Smooth muscle cell (in vitro differentiated cells): Measurements from ENCODE around the gene TMEM60. TPM values are rescaled to one million over a fixed set of nuclear protein-coding genes. Genes with fewer than 3 reads are reported as not detected.

ENCODE experiments used
- DNase-seq: peaks from one replicate; lab custom pipeline; 2025; ENCODE audit not compliant: unreplicated experiment; lab: John Stamatoyannopoulos, UW
- H2AFZ ChIP-seq: fragments of 200-600 bp; sonication (generic); 2 replicates; pipeline ENCODE4 v1.6.0; 2016; ENCODE audit warnings: antibody characterized with exemption, low read depth, mild to moderate bottlenecking
- H3F3A ChIP-seq: fragments of 200-600 bp; sonication (generic); 2 replicates; pipeline ENCODE4 v1.6.0; 2017; ENCODE audit warnings: antibody characterized with exemption, low read depth
- H3K27ac ChIP-seq: fragments of 200-600 bp; sonication (generic); 2 replicates; pipeline ENCODE4 v1.5.1; 2016; ENCODE audit warnings: low read depth, mild to moderate bottlenecking
- H3K27me3 ChIP-seq: fragments of 200-600 bp; sonication (generic); 2 replicates; pipeline ENCODE4 v1.6.1; 2016; ENCODE audit warnings: low read depth, mild to moderate bottlenecking
- H3K36me3 ChIP-seq: fragments of 200-600 bp; sonication (generic); 2 replicates; pipeline ENCODE4 v1.5.1; 2016; ENCODE audit warnings: low read depth
- H3K4me1 ChIP-seq: fragments of 200-600 bp; sonication (generic); 2 replicates; pipeline ENCODE4 v1.5.1; 2016; ENCODE audit warnings: low read depth
- H3K4me2 ChIP-seq: fragments of 200-600 bp; sonication (generic); 2 replicates; pipeline ENCODE4 v1.6.0; 2016; ENCODE audit warnings: mild to moderate bottlenecking
- H3K4me3 ChIP-seq: fragments of 200-600 bp; sonication (generic); 2 replicates; pipeline ENCODE4 v1.5.1; 2016; ENCODE audit warnings: mild to moderate bottlenecking
- H3K79me2 ChIP-seq: fragments of 200-600 bp; sonication (generic); 2 replicates; pipeline ENCODE4 v1.6.0; 2016; ENCODE audit warnings: low read depth, mild to moderate bottlenecking
- H3K9ac ChIP-seq: fragments of 200-600 bp; sonication (generic); 2 replicates; pipeline ENCODE4 v1.6.0; 2016; ENCODE audit warnings: low read depth
- H3K9me3 ChIP-seq: fragments of 200-600 bp; sonication (generic); replicated peaks from 2 replicates; pipeline ENCODE4 v1.5.1; 2016; ENCODE audit warnings: low read depth
- H4K20me1 ChIP-seq: fragments of 200-600 bp; sonication (generic); 2 replicates; pipeline ENCODE4 v1.6.0; 2016; ENCODE audit warnings: low read depth
- WGBS: methylation state at CpG from one replicate; pipeline ENCODE4 v1.1.7; 2016; ENCODE audit warnings: low lambda C conversion rate; 5-methylcytosine and 5-hydroxymethylcytosine counted together
- polyA plus RNA-seq: library from polyadenylated mRNA; unstranded; fragments of >200 nt; fragmentation: Nextera tagmentation; extraction: Ambion mirVana; gene quantifications from 2 replicates; pipeline ENCODE4 v1.2.1, GENCODE V29; 2016
- total RNA-seq: library from RNA; depleted of rRNA; stranded (reverse); fragments of >200 nt; gene quantifications from 2 replicates; pipeline ENCODE4 v1.2.3, GENCODE V29; 2014
- TF ChIP-seq, protein P1 (sequence below): fragments of 200-600 bp; sonication (generic); IDR thresholded peaks from 2 replicates; pipeline ENCODE4 v1.5.1; 2017; ENCODE audit warnings: borderline replicate concordance, mild to moderate bottlenecking, antibody characterized with exemption; ENCODE audit not compliant: insufficient read depth, poor library complexity, severe bottlenecking

TMEM60 gene
- total and polyA plus RNA-seq, 2 experiments from 2014 or later, result 12.1 to 28.0 TPM

DNA sequence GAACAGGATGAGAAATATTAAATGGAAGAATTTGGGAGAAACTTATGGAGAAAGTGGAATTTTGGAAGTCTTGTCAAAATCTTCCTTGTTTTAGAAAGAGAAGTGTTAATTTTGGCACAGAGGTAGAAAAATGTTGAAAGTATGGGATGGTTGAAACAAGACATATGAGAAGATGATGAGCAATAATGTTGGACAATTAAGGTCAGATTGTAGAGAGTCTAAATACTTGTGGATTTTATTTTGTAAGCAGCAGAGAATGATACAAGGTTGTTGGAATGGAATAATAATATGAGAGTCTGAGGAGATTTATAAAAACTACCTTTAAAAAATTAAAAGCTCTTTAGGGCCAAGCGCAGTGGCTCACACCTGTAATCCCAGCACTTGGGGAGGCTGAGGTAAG lies 34.9 kb upstream of the TMEM60 start:
- Histone ChIP-seq H3K27ac (no peak overlapping the region), H3K9ac (no peak overlapping the region), H3K4me1 (no peaks in the 10 kb centered on the region), H3K4me3 (no peak overlapping the region), H3K9me3 (no peaks in the 10 kb centered on the region), H3K27me3 (no peaks in the 10 kb centered on the region), H3F3A (no peaks in the 10 kb centered on the region), H4K20me1 (peaks cover 61% of the 10 kb centered on the region), H3K36me3 (no peaks in the 10 kb centered on the region), H3K79me2 (peaks cover 93% of the 10 kb centered on the region), H3K4me2 (no peak overlapping the region), H2AFZ (no peak overlapping the region)
- TF ChIP-seq, protein P1, sequence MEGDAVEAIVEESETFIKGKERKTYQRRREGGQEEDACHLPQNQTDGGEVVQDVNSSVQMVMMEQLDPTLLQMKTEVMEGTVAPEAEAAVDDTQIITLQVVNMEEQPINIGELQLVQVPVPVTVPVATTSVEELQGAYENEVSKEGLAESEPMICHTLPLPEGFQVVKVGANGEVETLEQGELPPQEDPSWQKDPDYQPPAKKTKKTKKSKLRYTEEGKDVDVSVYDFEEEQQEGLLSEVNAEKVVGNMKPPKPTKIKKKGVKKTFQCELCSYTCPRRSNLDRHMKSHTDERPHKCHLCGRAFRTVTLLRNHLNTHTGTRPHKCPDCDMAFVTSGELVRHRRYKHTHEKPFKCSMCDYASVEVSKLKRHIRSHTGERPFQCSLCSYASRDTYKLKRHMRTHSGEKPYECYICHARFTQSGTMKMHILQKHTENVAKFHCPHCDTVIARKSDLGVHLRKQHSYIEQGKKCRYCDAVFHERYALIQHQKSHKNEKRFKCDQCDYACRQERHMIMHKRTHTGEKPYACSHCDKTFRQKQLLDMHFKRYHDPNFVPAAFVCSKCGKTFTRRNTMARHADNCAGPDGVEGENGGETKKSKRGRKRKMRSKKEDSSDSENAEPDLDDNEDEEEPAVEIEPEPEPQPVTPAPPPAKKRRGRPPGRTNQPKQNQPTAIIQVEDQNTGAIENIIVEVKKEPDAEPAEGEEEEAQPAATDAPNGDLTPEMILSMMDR, result no peak
- WGBS, result 100% methylated on average over 1 of the region's 1 CpG
- DNase-seq, result no peak

- WGBS, result 67% methylated on average over 1 of the region's 1 CpG
- Histone ChIP-seq H3K4me1 (no peaks in the 10 kb centered on the region), H3K27ac (peak overlapping the region; percentile 2), H2AFZ (no peak overlapping the region), H3F3A (no peaks in the 10 kb centered on the region), H3K9ac (no peak overlapping the region), H3K4me2 (no peak overlapping the region), H3K79me2 (peaks cover 93% of the 10 kb centered on the region), H3K9me3 (no peaks in the 10 kb centered on the region), H3K36me3 (no peaks in the 10 kb centered on the region), H3K4me3 (no peak overlapping the region), H3K27me3 (no peaks in the 10 kb centered on the region), H4K20me1 (peaks cover 63% of the 10 kb centered on the region)
- no peak for DNase-seq
- TF ChIP-seq, protein P1, result no peak
Measured at GRCh38 chr7:77831953-77832352, 33.7 kb upstream of the TMEM60 start.

GRCh38 chr7:77831481-77831880 lies 33.2 kb upstream of the TMEM60 start:
- Histone ChIP-seq H3F3A (no peaks in the 10 kb centered on the region), H3K4me3 (no peak overlapping the region), H3K27me3 (no peaks in the 10 kb centered on the region), H3K9me3 (no peaks in the 10 kb centered on the region), H3K36me3 (no peaks in the 10 kb centered on the region), H3K4me2 (no peak overlapping the region), H4K20me1 (peaks cover 64% of the 10 kb centered on the region), H3K79me2 (peaks cover 93% of the 10 kb centered on the region), H3K9ac (no peak overlapping the region), H2AFZ (no peak overlapping the region), H3K4me1 (no peaks in the 10 kb centered on the region), H3K27ac (peak overlapping the region; percentile 2)
- 91% methylated on average over 7 of the region's 7 CpGs for WGBS
- DNase-seq, result no peak
- TF ChIP-seq, protein P1, result no peak

DNA sequence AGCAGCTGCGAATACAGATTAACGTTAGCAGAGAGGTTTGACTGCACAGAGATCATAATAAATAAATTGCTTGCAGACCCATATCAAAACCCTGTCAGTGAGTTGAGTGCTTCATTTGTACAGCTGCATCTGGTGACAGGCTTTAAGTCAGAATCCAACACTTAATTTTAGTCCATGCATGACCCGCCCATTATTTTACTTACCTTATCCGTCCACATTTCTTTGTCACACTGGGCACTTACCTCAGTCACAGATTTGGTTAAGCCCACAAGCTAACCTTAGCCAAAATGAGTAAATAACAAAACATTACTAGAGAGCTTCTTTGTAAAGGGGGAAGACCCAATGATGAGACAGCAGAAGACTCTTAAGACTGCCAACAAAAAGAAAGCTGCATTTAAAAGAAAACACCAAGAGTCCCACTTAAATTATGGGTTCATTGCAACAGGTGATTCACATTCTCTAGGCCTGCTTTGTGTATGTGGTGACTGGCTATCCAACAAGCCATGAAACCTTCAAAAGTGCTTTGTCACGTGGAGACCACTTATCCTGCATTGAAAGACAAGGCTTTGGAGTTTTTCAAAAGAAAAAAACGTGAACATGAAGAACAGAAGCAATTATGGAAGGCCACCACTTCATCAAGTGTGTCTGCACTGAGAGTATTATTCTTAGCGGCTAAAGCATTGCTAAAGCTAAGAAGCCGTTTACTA lies 32.6 kb upstream of the TMEM60 start:
- Histone ChIP-seq H3K4me1 (no peaks in the 10 kb centered on the region), H3K36me3 (no peaks in the 10 kb centered on the region), H3K4me3 (no peak overlapping the region), H3F3A (no peaks in the 10 kb centered on the region), H3K27ac (peak overlapping the region; percentile 19), H3K9me3 (no peaks in the 10 kb centered on the region), H4K20me1 (peaks cover 71% of the 10 kb centered on the region), H3K79me2 (peaks cover 93% of the 10 kb centered on the region), H2AFZ (no peak overlapping the region), H3K4me2 (no peak overlapping the region), H3K27me3 (no peaks in the 10 kb centered on the region), H3K9ac (no peak overlapping the region)
- no peak for DNase-seq
- TF ChIP-seq, protein P1, result no peak
- 90% methylated on average over 8 of the region's 8 CpGs for WGBS
